Stimulated activated CD4-positive, alpha-beta T cell treated with anti-CD3 and anti-CD28 coated beads, Interleukin-4, amount 100 ng/mL, for 4 hours (primary cell): ENCODE results near the gene MOG.

ENCODE experiments used
- DNase-seq, 2 experiments: peaks; one replicate each; pipeline ENCODE4 v3.0.0-alpha.2; 2020

Gene MOG

GRCh38 chr6:29656798-29657197, at the start of gene MOG:
MOG (plus strand) TSS chr6:29657092; CDS start chr6:29657210, 118 bp downstream.
- no peak for DNase-seq

GRCh38 chr6:29608131-29608530, 48.8 kb upstream of the MOG start:
- no peak for DNase-seq

GRCh38 chr6:29610540-29610939, 46.4 kb upstream of the MOG start:
- DNase-seq, result no peak

GRCh38 chr6:29611426-29611825, 45.5 kb upstream of the MOG start:
- no peak for DNase-seq

- DNase-seq, result no peak
Measured at GRCh38 chr6:29617782-29618554, 38.9 kb upstream of the MOG start.

DNA sequence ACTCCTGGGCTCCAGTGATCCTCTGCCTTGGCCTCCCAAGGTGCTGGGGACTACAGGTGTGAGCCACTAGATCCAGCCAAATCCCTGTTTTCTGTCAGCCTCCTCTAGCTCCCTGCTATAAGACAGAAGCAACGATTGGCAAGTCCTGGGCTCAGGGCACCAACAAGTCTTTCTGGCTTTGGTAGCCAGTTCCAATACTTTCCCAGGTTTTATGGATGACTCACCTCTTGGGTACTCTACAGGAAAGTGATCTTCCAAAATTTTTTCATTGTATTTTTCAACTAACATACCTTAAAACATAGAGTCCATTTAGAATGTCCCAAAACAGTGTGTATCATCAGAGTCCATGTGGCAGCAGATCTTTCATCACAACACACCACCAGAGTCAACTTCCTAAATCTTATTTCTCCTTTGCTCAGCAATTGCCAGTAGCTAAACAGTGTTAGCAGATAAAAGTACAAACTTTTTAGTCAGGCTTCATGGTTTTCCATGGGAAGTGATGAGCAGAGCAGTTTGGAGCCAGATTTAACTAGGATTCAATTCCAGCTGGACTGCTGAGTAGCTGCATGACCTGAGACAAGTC, 37.2 kb upstream of the MOG start:
- DNase-seq, result no peak

DNA sequence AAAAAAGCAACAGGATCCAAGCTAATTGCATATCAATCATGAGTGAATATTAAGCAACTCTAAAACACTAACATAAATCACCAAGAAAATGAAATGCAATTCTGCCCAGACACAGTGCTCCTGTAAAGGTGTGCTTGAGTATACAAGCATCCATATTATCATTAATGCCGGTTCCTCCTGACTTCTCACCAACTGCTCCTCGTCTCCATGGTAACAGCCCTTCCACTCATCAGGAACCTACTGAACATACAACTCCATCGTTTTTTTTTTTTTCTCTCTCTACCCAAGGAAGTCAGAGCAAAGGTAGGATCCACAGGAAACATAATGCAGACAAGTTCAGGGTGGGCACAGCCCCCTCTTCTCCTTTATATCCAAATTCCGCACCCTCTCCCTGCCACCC, 36.3 kb upstream of the MOG start:
- DNase-seq, result no peak

DNA sequence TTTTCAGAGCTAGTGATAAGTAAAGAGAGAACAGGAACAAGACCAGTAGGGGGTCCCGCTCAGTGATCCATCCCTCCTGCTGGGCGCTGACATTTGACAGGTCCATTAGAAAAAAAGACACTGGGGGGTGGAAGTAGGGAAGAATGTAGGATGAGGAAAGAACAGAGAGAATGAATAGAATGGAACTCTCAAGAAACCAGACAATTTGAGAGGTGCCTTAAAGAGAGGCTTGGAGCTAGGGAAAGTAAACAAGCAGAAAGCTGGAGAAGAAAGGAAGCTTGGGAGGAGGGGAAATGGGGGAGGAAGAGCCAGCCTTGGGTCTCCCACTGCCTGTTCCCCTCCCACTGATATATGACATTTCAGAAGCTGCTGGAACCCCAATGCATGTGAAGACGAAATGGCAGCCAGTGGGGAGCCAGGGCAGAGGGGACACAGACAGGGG, 32.4 kb upstream of the MOG start:
- no peak for DNase-seq

GRCh38 chr6:29625337-29625930, 31.5 kb upstream of the MOG start:
- DNase-seq, result no peak

GRCh38 chr6:29626948-29627754, 29.7 kb upstream of the MOG start:
- DNase-seq, result no peak

- DNase-seq, result peak; percentile 56 to 59
Measured at GRCh38 chr6:29627755-29628418, 29.0 kb upstream of the MOG start.

- peak; percentile 51 to 60 for DNase-seq
Measured at GRCh38 chr6:29628419-29629281, 28.2 kb upstream of the MOG start.

GRCh38 chr6:29629571-29629970, 27.3 kb upstream of the MOG start:
- no peak for DNase-seq

GRCh38 chr6:29630315-29630714, 26.6 kb upstream of the MOG start:
- no peak for DNase-seq

DNA sequence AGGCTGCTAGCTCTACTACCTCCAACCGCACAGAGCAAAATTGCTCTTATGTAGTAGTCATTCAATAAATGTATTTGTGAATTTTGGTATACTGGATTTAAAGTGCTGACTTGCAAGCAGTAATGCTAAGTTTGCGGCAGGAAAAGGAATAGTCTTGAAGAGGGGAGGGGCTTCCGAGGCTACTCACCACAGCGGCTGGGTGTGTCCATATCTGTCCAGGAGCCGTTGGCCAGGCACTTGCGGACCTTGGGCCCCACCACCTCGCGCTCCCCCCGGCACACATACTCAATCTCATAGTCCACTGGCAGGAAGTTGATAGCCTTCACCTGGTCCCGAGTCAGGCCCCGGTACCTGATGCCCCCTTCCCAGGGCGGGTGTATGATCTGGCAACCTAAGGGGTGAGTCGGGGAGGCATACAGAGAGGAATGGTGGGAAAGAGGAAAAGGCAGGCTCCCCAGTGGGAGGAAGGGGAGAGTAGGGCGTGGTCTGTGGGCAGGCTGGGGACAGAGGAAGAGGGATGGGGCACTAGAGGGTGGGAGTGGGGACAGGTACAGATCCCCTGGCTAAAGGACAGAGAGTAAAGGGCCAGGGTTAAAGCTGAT, 25.6 kb upstream of the MOG start:
- no peak for DNase-seq

- DNase-seq, result peak; percentile 48 to 77
Measured at GRCh38 chr6:29631860-29632731, 24.8 kb upstream of the MOG start.

DNA sequence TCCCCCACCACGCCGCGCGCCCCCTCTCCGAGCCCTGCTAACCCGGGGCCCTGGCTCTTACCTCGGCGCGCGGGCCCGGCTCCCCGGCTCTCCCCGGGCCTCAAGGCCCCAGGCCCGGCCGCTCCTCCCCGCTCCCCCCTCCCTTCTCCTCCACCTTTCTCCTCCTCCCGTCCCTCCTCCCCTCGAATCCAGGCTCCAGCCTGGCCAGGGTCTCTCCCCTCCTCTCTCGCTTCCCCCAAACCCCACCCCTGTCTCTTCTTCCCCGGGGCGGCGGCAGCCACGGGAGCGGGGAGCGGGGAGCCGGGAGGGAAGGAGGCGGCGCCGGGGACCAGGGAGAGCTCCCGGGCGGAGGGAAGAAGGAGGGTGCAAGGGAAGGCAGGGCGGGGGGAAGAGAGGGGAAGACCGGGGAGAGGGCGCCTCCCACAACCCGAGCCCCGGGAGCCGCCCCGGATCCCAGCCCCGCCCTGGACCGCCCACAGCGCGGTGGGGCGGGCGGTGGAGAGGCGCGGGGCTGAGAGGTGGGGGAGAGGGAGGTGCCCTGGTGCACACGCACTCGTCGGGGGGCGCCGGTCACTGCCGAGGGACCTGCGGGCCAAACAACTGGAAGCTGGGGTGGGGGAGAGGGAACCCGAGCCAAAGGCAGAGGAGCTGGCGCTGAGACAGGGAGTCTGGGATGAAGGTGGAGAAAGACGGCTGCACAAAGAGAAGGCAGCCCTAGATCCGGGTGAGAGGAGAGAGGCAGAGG, 23.9 kb upstream of the MOG start, which contains the start of gene GABBR1:
GABBR1 (minus strand) TSS at position 395 of the 745 bp plus-strand sequence. CDS start 798 bp downstream, outside the sequence.
- DNase-seq, result peak; percentile 70 to 73

GRCh38 chr6:29633534-29633905, 23.4 kb upstream of the MOG start:
- DNase-seq, result no peak

GRCh38 chr6:29637247-29637646, 19.6 kb upstream of the MOG start:
- no peak for DNase-seq
